Panc1 (cell line): ENCODE measurements around the gene NT5DC3. TPM values are rescaled to one million over a fixed set of nuclear protein-coding genes. Genes with fewer than 3 reads are reported as not detected.

Experiments used
- ATAC-seq: fragments of 200-7000 bp; cut with Tn5 transposase; 2 replicates; pipeline ENCODE4 v1.9.1; 2020; ENCODE audit warnings: mild to moderate bottlenecking, moderate library complexity
- BruUV-seq: library from RNA; stranded (reverse); fragments of 400-500 nt; replicated peaks from 2 replicates; lab custom pipeline; 2021; lab: Mats Ljungman, UMichigan
- CTCF ChIA-PET: fragments of 300-600 bp; sonication (Branson Sonifier 250); formaldehyde crosslinking; loops from one replicate; lab custom pipeline; 2022; ENCODE audit warnings: antibody characterized with exemption; lab: Charles Lee
- POLR2A ChIA-PET: fragments of 300-600 bp; sonication (Branson Sonifier 250); formaldehyde crosslinking; loops from one replicate; lab custom pipeline; 2022; ENCODE audit warnings: antibody characterized with exemption; lab: Charles Lee
- DNase-seq: peaks from one replicate; pipeline ENCODE4 v3.0.0-alpha.2; 2010; ENCODE audit warnings: low read depth, low spot score
- H3K27ac ChIP-seq: 2 replicates; pipeline ENCODE4 v1.5.1; 2011; ENCODE audit warnings: mild to moderate bottlenecking, low read length, inconsistent platforms
- H3K27me3 ChIP-seq: fragments of 200-500 bp; sonication (Bioruptor generic); 2 replicates; pipeline ENCODE4 v1.6.0; 2014; ENCODE audit warnings: low read length, inconsistent platforms; ENCODE audit not compliant: control insufficient read depth, insufficient read depth
- H3K36me3 ChIP-seq: fragments of 200-500 bp; sonication (Bioruptor generic); 2 replicates; pipeline ENCODE4 v1.5.1; 2014; ENCODE audit warnings: inconsistent platforms, mild to moderate bottlenecking, low read length, moderate library complexity; ENCODE audit not compliant: control insufficient read depth, insufficient read depth
- H3K4me1 ChIP-seq: 2 replicates; pipeline ENCODE4 v1.5.1; 2011; ENCODE audit warnings: inconsistent platforms, mild to moderate bottlenecking, low read length, moderate library complexity; ENCODE audit not compliant: control insufficient read depth, insufficient read depth
- H3K4me3 ChIP-seq, 2 experiments: 2 replicates each; pipeline ENCODE4 v1.5.1; 2011 to 2012; ENCODE audit warnings: low read depth in 2 of 2, low read length in 2 of 2, mild to moderate bottlenecking in 2 of 2, inconsistent platforms in 1 of 2, moderate library complexity in 1 of 2
- H3K9me3 ChIP-seq: fragments of 200-500 bp; sonication (Bioruptor generic); 2 replicates; pipeline ENCODE4 v1.5.1; 2014; ENCODE audit warnings: low read depth, mild to moderate bottlenecking, inconsistent platforms, low read length, moderate library complexity; ENCODE audit not compliant: control insufficient read depth, insufficient read depth
- POLR2AphosphoS5 ChIP-seq: IDR thresholded peaks from 2 replicates; pipeline ENCODE4 v1.6.1; 2012; ENCODE audit warnings: mild to moderate bottlenecking, low read depth, low read length, moderate library complexity
- REST ChIP-seq, 2 experiments: IDR thresholded peaks; 2 replicates each; pipeline ENCODE4 v1.6.1; 2011 to 2012; ENCODE audit warnings: low read depth in 2 of 2, control low read depth in 1 of 2, low read length in 1 of 2, mild to moderate bottlenecking in 1 of 2, moderate library complexity in 1 of 2; ENCODE audit not compliant: insufficient read depth in 1 of 2
- SIN3A ChIP-seq: IDR thresholded peaks from 2 replicates; pipeline ENCODE4 v1.6.1; 2012; ENCODE audit warnings: low read depth, mild to moderate bottlenecking, low read length, moderate library complexity, borderline replicate concordance; ENCODE audit not compliant: insufficient read depth
- TCF7L2 ChIP-seq: IDR thresholded peaks from 2 replicates; pipeline ENCODE4 v1.6.1; 2011; ENCODE audit warnings: mild to moderate bottlenecking, low read depth, low read length, inconsistent platforms
- in situ Hi-C: cut with HindIII; loops from 2 replicates; pipeline ENCODE4 v1.10.0; 2016; ENCODE audit warnings: low sequenced_read_pairs, low pct_unique_long_range_greater_than_20kb
- intact Hi-C: fragments of 100-400 bp; cut with micrococcal nuclease; formaldehyde crosslinking; loops from one replicate; pipeline ENCODE4 v1.10.0; 2022; ENCODE audit not compliant: unreplicated experiment
- total RNA-seq: library from RNA; stranded (reverse); gene quantifications from one replicate; pipeline ENCODE4 v1.2.1, GENCODE V29; 2021; ENCODE audit not compliant: unreplicated experiment
- TF ChIP-seq, protein P1 (sequence below): fragments of 450-650 bp; IDR thresholded peaks from 2 replicates; pipeline ENCODE4 v1.5.1; 2017; ENCODE audit warnings: mild to moderate bottlenecking

The NT5DC3 gene
- total RNA-seq, 1 experiment from 2014 or later: 24.9 TPM

DNA sequence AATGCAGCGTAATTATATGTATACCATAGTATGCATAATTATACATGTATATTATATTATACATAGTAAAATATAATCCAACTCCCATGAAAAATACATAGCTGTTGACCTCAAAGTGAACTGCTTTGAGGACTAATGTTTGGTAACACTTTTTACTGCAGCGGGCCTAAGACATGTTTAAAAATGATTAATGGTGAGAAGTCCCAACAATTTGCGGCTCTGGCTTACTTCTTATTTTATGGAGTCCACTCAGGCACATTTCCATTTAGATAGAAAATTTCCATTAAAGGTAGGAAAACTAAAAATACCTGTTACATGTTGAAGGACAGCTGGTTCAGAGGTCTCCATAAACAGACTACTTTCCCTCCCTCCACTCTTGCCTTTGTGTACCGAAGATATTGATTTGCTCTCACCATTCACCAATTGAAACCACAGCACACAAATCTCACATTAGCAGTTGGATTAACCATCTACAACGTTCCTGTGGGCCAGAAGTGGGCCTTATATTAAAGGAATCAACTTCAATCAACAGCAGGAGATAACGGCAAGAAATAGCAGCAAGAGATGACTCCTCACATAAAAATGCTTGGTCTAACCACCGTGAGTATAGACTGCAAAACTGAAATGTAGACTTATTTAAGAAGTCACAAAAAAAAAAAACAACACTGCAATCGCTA lies 14.1 kb upstream of the NT5DC3 start:
- BruUV-seq: no TSS peak
- no peaks in the 10 kb centered on the region for H3K9me3 ChIP-seq
- no peaks in the 10 kb centered on the region for H3K36me3 ChIP-seq
- DNase-seq: no peak
- in situ Hi-C loops (no loop called here), intact Hi-C loops (no loop called here)
- ChIA-PET CTCF (no interaction called here), POLR2A (no interaction called here)
- no peaks in the 10 kb centered on the region for H3K27me3 ChIP-seq
- TF ChIP-seq TCF7L2 (no peak), REST (IDR thresholded peaks at IDR 0.05; ENCODE audit: insufficient read depth in 1 of 2, low read depth in 2 of 2, low read length in 1 of 2) (no peak), POLR2AphosphoS5 (no peak), SIN3A (no peak)
- TF ChIP-seq, protein P1, sequence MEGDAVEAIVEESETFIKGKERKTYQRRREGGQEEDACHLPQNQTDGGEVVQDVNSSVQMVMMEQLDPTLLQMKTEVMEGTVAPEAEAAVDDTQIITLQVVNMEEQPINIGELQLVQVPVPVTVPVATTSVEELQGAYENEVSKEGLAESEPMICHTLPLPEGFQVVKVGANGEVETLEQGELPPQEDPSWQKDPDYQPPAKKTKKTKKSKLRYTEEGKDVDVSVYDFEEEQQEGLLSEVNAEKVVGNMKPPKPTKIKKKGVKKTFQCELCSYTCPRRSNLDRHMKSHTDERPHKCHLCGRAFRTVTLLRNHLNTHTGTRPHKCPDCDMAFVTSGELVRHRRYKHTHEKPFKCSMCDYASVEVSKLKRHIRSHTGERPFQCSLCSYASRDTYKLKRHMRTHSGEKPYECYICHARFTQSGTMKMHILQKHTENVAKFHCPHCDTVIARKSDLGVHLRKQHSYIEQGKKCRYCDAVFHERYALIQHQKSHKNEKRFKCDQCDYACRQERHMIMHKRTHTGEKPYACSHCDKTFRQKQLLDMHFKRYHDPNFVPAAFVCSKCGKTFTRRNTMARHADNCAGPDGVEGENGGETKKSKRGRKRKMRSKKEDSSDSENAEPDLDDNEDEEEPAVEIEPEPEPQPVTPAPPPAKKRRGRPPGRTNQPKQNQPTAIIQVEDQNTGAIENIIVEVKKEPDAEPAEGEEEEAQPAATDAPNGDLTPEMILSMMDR: no peak
- no peak overlapping the region for H3K27ac ChIP-seq
- no peak for ATAC-seq
- peaks cover 17% of the 10 kb centered on the region for H3K4me1 ChIP-seq
- no peak overlapping the region for H3K4me3 ChIP-seq

DNA sequence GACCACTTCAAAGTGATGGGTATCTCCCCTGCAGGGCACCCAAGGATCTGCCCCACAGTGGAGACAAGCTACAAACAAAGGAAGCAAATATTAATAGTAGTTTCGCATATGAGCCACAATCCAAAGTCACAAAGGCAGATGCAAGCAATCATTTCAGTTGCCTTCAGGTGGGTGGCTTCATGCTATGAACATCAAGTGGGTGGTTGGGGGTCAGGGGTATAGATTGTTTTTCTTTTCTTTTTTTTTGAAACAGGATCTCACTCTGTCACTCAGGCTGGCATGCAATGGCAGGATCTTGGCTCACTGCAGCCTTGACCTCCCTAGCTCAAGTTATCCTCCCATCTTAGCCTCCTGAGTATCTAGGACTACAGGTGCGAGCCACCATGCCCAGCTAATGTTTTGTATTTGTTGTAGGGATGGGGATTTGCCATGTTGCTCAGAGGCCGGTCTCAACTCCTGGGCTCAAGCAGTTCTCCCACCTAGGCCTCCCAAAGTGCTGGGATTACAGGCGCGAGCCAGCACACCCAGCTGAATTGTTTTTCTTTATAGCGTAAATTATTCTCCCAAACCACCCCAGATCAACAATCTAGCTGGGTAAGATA lies 13.4 kb upstream of the NT5DC3 start:
- ATAC-seq: no peak
- no peaks in the 10 kb centered on the region for H3K27me3 ChIP-seq
- H3K4me1 ChIP-seq: peaks cover 10% of the 10 kb centered on the region
- CTCF ChIA-PET: no interaction called here
- in situ Hi-C loops: no loop called here
- DNase-seq: no peak
- H3K9me3 ChIP-seq: no peaks in the 10 kb centered on the region
- no peak overlapping the region for H3K27ac ChIP-seq
- POLR2A ChIA-PET: no interaction called here
- TF ChIP-seq SIN3A: no peak
- TF ChIP-seq TCF7L2: no peak
- no peak for TF ChIP-seq POLR2AphosphoS5
- TF ChIP-seq REST (IDR thresholded peaks at IDR 0.05; ENCODE audit: insufficient read depth in 1 of 2, low read depth in 2 of 2, low read length in 1 of 2): no peak
- TF ChIP-seq, protein P1: no peak
- intact Hi-C loops: no loop called here
- BruUV-seq: no TSS peak
- H3K4me3 ChIP-seq: no peak overlapping the region
- H3K36me3 ChIP-seq: no peaks in the 10 kb centered on the region
